ENCODE data around the gene GCN1.
"Not testable (repeated sequence)": the region's sequence is repeated elsewhere in the genome, so short reads cannot be mapped to it uniquely, and the experiment has no call there.

The GCN1 gene, protein sequence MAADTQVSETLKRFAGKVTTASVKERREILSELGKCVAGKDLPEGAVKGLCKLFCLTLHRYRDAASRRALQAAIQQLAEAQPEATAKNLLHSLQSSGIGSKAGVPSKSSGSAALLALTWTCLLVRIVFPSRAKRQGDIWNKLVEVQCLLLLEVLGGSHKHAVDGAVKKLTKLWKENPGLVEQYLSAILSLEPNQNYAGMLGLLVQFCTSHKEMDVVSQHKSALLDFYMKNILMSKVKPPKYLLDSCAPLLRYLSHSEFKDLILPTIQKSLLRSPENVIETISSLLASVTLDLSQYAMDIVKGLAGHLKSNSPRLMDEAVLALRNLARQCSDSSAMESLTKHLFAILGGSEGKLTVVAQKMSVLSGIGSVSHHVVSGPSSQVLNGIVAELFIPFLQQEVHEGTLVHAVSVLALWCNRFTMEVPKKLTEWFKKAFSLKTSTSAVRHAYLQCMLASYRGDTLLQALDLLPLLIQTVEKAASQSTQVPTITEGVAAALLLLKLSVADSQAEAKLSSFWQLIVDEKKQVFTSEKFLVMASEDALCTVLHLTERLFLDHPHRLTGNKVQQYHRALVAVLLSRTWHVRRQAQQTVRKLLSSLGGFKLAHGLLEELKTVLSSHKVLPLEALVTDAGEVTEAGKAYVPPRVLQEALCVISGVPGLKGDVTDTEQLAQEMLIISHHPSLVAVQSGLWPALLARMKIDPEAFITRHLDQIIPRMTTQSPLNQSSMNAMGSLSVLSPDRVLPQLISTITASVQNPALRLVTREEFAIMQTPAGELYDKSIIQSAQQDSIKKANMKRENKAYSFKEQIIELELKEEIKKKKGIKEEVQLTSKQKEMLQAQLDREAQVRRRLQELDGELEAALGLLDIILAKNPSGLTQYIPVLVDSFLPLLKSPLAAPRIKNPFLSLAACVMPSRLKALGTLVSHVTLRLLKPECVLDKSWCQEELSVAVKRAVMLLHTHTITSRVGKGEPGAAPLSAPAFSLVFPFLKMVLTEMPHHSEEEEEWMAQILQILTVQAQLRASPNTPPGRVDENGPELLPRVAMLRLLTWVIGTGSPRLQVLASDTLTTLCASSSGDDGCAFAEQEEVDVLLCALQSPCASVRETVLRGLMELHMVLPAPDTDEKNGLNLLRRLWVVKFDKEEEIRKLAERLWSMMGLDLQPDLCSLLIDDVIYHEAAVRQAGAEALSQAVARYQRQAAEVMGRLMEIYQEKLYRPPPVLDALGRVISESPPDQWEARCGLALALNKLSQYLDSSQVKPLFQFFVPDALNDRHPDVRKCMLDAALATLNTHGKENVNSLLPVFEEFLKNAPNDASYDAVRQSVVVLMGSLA (N-terminal part only)

GRCh38 chr12:120194534-120195395 is at the start of gene GCN1:
GCN1 (minus strand) TSS chr12:120194715; CDS start chr12:120194697, 18 bp downstream.
- DNase-seq (ENCODE audit: low read depth) = peak; percentile 54

GRCh38 chr12:120242971-120243699 is 48.6 kb upstream of the GCN1 start:
- no peak for DNase-seq (ENCODE audit: low read depth)

DNA sequence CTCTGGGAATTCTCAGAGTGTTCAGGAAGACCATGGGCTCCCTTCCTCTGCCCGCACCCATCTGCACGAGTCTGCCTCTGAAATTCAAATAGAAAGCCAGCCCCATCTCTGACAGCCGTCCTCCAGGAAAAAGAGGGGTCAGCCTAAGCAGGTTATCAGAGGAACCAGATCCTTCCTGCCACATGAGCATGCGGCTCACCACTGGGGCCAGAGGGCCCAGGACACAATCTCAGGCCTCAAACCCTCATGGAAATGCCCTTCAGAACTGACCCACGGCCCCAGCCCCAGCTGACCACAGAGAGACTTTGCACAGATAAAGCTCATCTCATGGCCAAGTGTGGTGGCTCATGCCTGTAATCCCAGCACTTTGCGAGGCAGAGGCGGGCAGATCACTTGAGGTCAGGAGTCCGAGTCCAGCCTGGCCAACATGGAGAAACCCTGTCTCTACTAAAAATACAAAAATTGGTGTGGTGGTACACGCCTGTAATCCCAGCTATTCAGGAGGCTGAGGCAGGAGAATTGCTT is 47.8 kb upstream of the GCN1 start:
- no peak for DNase-seq (ENCODE audit: low read depth)

- no peak for DNase-seq (ENCODE audit: low read depth)
Observed at GRCh38 chr12:120241561-120242274, 47.2 kb upstream of the GCN1 start.

GRCh38 chr12:120240495-120240833 is 45.9 kb upstream of the GCN1 start:
- DNase-seq (ENCODE audit: low read depth) = no peak

GRCh38 chr12:120239776-120240494 is 45.4 kb upstream of the GCN1 start:
- DNase-seq (ENCODE audit: low read depth) = no peak

DNA sequence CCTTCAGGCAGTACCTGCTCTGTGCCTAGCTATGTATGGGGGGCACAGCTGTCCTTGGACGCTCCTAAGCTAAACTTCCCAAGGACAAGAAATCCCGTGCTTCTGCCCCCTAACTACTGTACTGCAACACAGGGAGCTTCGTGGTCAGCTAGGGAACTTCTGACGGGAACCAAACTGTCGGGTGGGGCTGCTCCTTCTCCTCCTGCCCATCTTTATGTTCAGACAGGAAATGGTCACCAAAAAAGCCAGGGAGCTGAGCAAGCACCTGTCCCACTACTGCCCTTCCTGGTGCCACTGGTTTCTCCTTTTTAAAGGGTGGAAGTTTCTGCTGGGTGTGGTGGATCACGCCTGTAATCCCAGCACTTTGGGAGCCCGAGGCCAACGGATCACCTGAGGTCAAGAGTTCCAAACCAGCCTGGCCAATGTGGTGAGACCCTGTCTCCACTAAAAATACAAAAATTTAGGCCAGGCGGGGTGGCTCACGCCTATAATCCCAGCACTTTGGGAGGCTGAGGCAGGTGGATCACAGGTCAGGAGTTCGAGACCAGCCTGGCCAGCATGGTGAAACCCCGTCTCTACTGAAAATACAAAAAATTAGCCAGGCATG is 44.4 kb upstream of the GCN1 start:
- DNase-seq (ENCODE audit: low read depth) = no peak

DNA sequence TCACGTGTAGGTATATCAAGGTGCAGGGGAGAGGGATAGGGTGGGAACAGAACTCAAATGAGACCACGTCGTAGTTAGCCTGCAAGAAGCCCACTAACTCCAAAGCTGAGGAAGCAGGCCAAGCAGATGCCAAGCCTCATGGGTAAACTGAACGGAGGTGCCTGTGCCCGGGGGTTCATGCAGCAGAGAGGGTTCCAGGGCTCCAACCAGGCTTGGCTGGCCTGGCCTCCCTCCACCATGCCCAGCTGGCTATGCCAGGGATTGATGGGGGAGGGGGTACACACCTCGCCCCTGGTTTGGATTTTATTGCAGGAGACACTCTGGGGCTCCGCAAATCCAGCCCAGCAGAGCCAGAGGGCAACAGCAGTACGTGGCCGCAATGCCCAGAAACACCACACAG is 43.7 kb upstream of the GCN1 start:
- DNase-seq (ENCODE audit: low read depth) = no peak

DNA sequence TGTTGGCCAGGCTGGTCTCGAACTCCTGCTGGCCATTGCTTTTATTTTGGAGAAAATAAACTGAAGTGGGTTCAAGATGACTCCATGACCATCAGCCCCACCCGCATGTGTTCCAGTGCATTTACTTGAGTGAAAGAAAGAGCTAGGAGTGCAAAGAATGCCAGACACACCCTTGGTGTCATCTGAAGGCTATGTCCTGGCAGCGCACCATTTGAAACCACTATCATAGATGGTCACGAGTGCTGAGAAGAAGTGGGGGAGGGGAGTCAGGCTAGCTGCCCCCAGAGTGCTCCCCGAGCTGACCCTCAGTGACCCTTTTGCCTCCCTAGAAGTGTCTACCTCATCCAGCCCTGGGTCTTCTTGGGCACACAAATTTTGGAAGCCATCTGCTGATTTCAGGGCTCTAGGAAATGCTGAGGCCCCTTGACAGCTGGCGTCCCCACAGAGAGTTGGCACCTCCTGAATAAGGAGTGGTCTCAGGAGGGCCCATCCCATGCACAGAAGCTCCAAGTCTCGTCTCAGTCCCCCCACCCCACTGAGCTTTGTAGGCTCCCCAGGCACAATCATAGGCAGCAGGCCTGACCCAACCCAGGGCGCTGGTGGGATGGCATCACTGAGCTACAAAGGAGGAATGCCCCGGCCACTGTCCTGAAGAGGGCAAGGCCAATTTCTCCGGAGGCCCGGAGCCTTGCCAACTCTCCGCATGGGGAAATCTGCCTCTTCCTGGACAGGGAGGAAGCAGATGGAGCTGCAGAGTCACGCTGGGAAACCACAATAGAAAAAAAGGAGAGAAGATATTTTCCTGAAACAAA is 43.1 kb upstream of the GCN1 start:
- peak; percentile 72 for DNase-seq (ENCODE audit: low read depth)

GRCh38 chr12:120236809-120237208 is 42.3 kb upstream of the GCN1 start:
- DNase-seq (ENCODE audit: low read depth) = not testable (repeated sequence)

DNA sequence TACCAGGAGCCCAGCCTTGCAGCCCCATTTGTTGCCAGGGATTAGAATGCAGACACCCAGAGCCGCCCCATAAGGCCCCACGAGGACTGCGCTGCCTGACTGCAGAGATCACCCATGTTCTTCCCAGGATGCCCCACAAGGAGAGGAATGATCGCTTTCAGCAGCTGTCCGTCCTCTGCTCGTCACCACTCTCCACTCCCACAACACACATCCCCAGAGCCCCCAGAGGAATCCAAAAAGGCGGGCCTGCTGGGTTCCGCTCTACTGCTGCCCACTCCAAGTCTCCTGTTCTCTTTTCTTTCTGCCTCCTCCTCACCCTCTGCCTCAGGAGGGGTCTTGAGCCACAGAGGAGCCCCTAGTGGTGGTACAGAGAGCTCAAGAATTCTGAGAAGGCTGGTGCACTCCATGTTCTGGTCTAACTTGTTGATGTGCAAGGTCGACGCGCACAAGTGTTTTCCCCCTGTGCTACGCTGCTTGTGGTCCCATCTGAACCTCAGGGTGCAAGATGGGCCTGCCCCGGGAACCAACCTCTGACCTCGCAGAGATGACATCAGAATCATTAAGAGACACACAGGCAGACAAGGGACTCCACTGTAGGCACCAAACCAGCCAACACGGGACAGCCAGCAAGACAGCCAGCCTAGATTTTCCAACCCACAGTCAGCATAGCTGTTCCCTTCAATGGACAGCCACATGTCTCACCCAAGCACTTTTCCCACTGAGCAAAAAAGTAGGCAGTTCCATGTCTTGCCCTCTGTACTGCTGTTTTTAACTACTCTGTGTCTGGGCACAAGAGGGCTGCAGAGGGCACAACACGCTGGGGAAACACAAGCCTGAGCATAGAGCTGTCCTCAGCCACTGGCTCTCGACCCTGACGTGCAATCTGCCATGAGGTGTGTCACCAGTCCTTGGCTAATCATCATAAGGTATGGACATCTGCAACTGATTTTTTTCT is 41.1 kb upstream of the GCN1 start:
- no peak for DNase-seq (ENCODE audit: low read depth)

- peak; percentile 96 for DNase-seq (ENCODE audit: low read depth)
Observed at GRCh38 chr12:120234643-120235368, 40.3 kb upstream of the GCN1 start.

DNA sequence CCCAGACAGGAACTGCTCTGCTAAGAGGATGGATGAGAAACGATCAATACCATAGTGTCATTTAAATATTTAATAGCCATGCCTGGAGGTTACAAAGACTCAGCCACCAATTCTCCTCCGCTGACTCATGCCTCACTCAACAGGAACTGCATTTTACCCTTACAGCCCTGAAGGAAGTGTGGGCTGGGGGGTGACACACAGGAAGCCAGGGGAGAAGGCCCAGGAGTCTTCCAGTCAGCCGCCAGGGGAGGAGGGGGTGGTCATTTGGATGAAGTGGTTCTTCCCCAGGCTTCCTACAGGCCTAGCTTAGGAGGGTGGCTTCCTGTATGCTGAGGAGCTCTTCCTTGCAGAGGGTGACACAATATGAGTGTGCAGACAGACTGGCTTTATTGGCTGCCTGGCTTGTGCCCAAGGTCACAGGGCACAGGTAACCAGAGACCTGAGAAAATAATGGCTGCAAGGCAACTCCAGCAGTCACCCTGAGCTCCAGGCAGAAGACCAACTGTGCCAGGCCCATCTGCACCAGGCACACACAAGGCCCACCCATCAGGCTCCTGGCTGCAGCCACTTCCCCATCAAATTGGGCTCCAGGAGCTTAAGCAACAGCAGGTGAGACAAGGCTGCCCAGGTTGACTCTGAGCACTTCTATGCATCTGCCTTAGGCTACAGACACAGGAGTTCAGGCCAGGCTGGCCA is 36.9 kb upstream of the GCN1 start:
- peak; percentile 73 for DNase-seq (ENCODE audit: low read depth)

- no peak for DNase-seq (ENCODE audit: low read depth)
Observed at GRCh38 chr12:120230974-120231315, 36.4 kb upstream of the GCN1 start.

DNA sequence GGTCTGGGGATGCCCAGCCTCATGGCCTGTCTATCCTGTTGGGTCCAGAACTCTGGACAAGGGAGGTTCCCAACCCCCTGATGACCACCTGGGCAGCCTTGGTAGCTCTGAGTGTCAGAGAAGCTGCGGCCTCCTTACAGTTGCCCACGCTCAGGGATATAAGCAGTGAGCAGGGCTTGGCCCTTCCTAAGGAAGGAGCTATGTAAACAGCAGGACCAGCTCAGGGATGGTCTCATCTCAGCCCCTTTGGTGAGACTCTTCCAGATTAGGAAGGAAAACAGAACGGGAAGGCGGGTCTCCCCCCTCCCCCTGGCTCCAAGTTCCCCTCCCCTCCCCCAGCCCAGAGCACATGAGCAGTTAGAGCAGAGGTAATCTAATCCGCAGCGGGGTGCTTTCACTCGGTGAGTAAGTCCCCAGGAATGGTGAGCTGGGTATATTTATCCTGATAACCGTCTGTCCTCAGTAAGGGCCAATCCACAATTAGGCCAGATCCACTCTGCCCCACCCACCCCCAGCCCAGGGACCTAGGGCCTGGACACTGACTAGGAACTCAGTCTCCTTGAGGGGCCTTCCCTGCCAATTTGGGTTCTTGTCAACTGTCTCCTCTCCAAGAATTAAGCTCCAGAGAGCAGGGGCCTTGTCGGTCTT is 35.9 kb upstream of the GCN1 start:
- peak; percentile 82 for DNase-seq (ENCODE audit: low read depth)

Measured in stromal cell of bone marrow (primary cell).